HUES6 (cell line): Measurements from ENCODE around the gene UBB.
A peak's percentile ranks its signal among the peaks of the same experiment; 100 is the strongest.

Experiments used
- H3K27ac ChIP-seq: 2 replicates; pipeline ENCODE4 v1.7.0; 2013; ENCODE audit warnings: low read depth, mild to moderate bottlenecking, low read length, inconsistent platforms
- H3K27me3 ChIP-seq: 2 replicates; pipeline ENCODE4 v1.6.1; 2013; ENCODE audit warnings: low read length; ENCODE audit not compliant: control insufficient read depth, insufficient read depth
- H3K36me3 ChIP-seq: 2 replicates; pipeline ENCODE4 v1.6.1; 2013; ENCODE audit warnings: low read length; ENCODE audit not compliant: control insufficient read depth, insufficient read depth
- H3K4me1 ChIP-seq: 2 replicates; pipeline ENCODE4 v1.6.1; 2013; ENCODE audit warnings: low read length; ENCODE audit not compliant: control insufficient read depth, insufficient read depth
- H3K4me3 ChIP-seq: 2 replicates; pipeline ENCODE4 v1.5.1; 2013; ENCODE audit warnings: low read depth, low read length
- H3K9ac ChIP-seq: one replicate; pipeline ENCODE4 v1.6.1; 2013; ENCODE audit warnings: mild to moderate bottlenecking, low read length
- H3K9me3 ChIP-seq: 2 replicates; pipeline ENCODE4 v1.6.1; 2013; ENCODE audit warnings: low read depth, low read length; ENCODE audit not compliant: control insufficient read depth, insufficient read depth

UBB gene

DNA sequence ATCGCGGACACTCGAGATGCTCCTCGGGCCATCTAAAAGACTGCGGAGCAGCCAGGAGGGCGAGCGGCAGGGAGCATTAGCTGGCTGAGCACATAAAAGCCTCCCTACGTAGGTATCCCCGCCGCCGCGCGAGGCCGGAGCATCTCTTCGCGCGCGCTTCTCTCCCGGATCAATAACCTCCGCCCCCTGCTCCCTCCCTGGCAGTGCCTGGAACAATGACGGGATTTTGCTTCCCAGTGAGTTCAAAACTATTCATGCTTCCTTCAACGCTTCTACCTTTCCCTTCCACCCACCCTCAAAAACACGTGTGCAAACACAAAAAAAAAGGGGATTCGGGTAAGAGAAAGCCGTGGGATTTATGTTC lies 28.6 kb upstream of the UBB start:
- H3K4me3 ChIP-seq, result peak overlapping the region; percentile 78
- H3K9me3 ChIP-seq, result no peaks in the 10 kb centered on the region
- peak overlapping the region; percentile 91 for H3K9ac ChIP-seq
- H3K4me1 ChIP-seq, result peaks cover 12% of the 10 kb centered on the region
- peaks cover 26% of the 10 kb centered on the region for H3K36me3 ChIP-seq
- no peaks in the 10 kb centered on the region for H3K27me3 ChIP-seq
- peak overlapping the region; percentile 28; the same call in 1 of the 2 replicates for H3K27ac ChIP-seq

DNA sequence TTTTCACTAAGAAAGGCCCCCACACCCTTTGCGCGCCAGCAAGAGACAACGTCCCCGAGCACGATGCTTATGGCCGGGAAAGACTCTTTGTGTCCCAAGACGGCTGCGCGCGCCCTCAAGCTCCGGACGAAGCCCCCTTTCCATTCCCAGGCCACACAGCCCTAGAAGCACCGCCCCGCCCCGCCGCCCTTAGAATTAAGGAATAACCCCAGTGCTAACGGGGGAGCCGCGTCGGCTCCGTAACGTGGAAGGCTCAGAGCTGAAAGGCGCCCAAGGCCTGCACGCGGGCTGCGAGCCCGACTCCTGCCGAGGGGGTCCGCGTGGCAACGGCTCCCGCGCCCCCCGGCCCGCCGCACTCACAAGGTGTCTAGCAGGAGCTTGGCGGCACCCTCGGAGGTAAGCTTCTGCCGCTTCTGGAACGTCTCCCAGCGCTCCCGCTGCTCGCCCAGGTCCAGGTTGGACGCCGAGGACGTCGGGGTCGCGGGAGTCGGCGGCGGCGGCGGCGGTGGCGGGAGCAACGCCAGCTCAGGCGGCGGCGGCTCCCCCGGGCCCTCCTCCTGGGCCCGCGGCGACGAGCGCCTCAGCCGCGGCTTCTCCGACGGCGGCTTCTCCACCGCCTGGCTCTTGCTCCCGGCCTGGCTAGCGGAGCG lies 28.1 kb upstream of the UBB start:
- H3K36me3 ChIP-seq, result peaks cover 21% of the 10 kb centered on the region
- peak overlapping the region; percentile 91 for H3K9ac ChIP-seq
- H3K27ac ChIP-seq, result peak overlapping the region; percentile 28; the same call in 1 of the 2 replicates
- peak overlapping the region; percentile 78 for H3K4me3 ChIP-seq
- no peaks in the 10 kb centered on the region for H3K27me3 ChIP-seq
- peaks cover 12% of the 10 kb centered on the region for H3K4me1 ChIP-seq
- H3K9me3 ChIP-seq, result no peaks in the 10 kb centered on the region

DNA sequence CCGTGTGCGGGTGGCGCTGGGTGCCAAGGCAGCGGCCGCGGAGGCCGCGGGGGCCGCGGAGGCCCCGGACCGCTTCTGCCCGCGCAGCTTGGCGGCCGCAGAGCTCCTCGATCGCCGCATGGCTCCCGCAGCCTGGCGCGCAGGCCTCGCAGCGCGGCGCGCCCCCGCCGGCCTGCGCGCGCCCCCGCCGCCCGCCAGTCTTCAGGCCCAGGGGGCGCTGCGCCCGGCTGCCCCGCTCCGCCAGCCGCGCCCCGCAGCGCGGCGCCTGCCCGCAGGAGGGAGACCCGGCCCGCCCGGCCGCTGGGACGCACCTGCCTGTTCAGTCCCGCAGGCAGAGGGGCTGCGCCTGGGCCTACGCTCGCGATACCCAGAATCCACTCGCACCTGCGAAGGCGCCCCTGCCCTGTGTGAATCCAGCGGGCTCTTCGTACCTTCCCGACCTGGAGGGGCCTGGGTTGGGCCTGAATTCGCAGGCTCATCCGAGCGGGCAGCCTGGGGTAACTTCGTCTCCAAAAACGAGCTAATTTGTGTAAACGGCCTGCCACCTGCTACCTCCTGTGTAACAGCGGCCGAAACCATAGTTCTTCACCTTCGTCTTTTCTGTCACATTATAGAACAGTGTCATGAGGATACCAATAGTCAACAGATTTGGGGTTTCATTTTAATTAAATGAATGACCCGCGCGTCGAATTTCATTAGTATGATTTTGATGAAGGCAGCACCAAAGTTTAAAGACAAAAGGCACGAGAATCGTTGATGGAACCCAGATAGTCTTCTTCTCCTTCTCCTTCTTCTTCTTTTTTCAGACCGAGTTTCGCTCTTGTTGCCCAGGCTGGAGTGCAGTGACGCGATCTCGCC lies 27.3 kb upstream of the UBB start, which contains the start of gene CENPV:
TSS of gene CENPV (minus strand) at position 153 of the 858 bp plus-strand sequence. CDS start at position 120, 33 bp downstream.
- H3K27ac ChIP-seq, result peak within 1 kb of the TSS; percentile 28; the same call in 1 of the 2 replicates
- peak within 1 kb of the TSS; percentile 78 for H3K4me3 ChIP-seq
- no peaks in the 10 kb centered on the region for H3K27me3 ChIP-seq
- peaks cover 12% of the 10 kb centered on the region for H3K4me1 ChIP-seq
- H3K36me3 ChIP-seq, result peaks cover 14% of the 10 kb centered on the region
- no peaks in the 10 kb centered on the region for H3K9me3 ChIP-seq
- peak within 1 kb of the TSS; percentile 91 for H3K9ac ChIP-seq

DNA sequence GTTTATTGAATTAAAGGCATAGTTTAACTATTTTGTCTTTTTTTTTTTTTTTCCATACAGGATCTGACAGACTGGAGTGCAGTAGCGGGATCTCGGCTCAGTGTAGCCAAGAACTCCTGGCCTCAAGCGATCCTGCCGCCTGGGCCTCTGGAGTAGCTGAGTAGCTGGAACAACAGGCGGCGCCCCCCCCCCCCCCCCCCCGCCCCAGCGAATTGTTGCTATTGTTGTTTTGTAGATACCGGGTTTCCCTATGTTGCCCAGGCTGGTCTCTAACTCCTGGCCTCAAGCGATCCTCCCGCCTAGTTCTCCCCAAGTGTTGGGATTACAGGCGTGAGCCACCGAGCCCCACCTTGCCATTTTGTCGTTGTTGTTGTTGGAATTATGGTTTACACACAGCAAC lies 26.3 kb upstream of the UBB start:
- Histone ChIP-seq H3K9ac (no peak overlapping the region), H3K27ac (no peak overlapping the region), H3K27me3 (no peaks in the 10 kb centered on the region), H3K4me1 (peaks cover 12% of the 10 kb centered on the region), H3K36me3 (peaks cover 3% of the 10 kb centered on the region), H3K9me3 (no peaks in the 10 kb centered on the region), H3K4me3 (no peak overlapping the region)

GRCh38 chr17:16358394-16358793 lies 22.5 kb upstream of the UBB start:
- H3K9me3 ChIP-seq, result no peaks in the 10 kb centered on the region
- no peak overlapping the region for H3K27ac ChIP-seq
- H3K4me1 ChIP-seq, result 0 out of 2 replicates have a peak, but pooled peaks cover 3% of the 10 kb centered on the region
- no peaks in the 10 kb centered on the region for H3K36me3 ChIP-seq
- no peak overlapping the region for H3K9ac ChIP-seq
- no peak overlapping the region for H3K4me3 ChIP-seq
- H3K27me3 ChIP-seq, result no peaks in the 10 kb centered on the region

DNA sequence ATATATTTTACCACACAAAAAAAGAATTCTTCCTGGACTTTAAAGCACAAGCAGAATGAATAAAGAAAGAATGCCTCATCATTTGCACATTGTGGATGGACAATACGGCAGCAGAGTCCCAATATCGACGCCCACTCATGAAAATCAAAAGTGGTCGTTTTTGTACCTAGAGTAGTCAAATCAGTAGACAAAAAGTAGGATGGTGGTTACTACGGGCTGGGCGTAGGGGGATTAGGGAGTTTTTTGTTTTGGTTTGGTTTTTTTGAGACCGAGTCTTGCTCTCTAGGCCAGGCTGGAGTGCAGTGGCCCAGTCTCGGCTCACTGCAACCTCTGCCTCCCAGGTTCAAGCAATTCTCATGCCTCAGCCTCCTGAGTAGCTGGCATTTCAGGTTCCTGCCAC lies 19.0 kb upstream of the UBB start:
- no peaks in the 10 kb centered on the region for H3K36me3 ChIP-seq
- H3K9me3 ChIP-seq, result no peaks in the 10 kb centered on the region
- H3K4me1 ChIP-seq, result no peaks in the 10 kb centered on the region
- H3K27ac ChIP-seq, result no peak overlapping the region
- H3K4me3 ChIP-seq, result no peak overlapping the region
- H3K9ac ChIP-seq, result no peak overlapping the region
- no peaks in the 10 kb centered on the region for H3K27me3 ChIP-seq

DNA sequence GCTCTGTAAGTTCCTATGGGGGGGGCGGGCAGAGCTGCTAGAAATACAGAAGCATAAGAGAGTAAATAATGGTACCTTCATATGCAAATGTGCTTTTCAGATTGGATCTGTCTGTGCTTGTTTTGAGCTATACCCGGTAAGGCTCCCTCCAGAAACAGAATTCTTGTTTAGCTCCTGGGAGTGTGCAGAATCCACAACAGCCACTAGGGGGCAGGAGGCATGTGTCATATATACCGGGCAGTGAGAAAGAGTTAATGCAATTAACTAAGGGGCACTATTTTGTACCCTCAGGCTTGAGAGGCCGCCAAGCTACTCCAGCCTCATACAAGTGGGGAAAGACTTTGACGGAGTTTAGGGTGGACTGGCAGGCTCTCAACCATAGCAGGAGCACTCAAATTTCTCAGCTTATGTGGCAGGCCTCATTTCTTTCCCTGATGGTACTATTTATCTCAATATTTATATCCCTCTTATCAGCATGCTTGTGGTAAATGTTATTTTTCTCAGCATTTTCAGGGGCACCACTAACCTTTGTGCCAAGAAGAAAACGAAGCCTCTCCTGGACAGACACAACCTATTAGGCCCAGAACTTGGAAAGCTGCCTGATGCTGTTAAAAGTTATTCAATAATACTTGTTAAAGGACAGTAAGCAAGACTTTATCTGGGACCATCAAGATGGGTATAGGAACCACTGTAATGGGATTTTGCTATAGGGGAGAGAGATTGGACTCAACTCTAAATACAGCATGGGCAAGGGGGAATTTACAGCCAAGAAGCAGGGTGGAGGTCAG lies 16.9 kb upstream of the UBB start:
- no peak overlapping the region for H3K9ac ChIP-seq
- no peak overlapping the region for H3K4me3 ChIP-seq
- no peaks in the 10 kb centered on the region for H3K36me3 ChIP-seq
- H3K9me3 ChIP-seq, result no peaks in the 10 kb centered on the region
- no peak overlapping the region for H3K27ac ChIP-seq
- H3K27me3 ChIP-seq, result no peaks in the 10 kb centered on the region
- H3K4me1 ChIP-seq, result no peaks in the 10 kb centered on the region

- no peaks in the 10 kb centered on the region for H3K36me3 ChIP-seq
- H3K4me3 ChIP-seq, result no peak overlapping the region
- no peaks in the 10 kb centered on the region for H3K27me3 ChIP-seq
- no peak overlapping the region for H3K9ac ChIP-seq
- H3K9me3 ChIP-seq, result no peaks in the 10 kb centered on the region
- H3K4me1 ChIP-seq, result no peaks in the 10 kb centered on the region
- no peak overlapping the region for H3K27ac ChIP-seq
These were observed 16.3 kb upstream of the UBB start for GRCh38 chr17:16364625-16365024.

DNA sequence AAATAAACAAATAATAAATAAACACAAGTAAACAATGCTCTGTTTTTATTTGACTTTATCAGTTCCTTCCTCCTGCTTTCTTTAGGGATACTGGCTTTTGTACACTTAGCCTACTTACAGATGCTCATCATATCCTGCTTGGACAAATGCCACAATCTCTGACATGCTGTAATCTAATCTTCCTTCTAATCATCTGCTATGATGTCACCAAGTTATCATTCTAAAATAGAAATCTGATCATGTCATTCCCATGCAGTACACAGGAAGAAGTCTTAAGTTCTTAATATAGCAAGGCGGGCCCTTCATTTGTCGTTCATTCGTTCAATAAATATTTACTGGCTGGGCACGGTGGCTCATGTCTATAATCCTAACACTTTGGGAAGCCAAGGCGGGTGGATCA lies 9.1 kb upstream of the UBB start:
- Histone ChIP-seq H3K9ac (no peak overlapping the region), H3K27me3 (no peaks in the 10 kb centered on the region), H3K27ac (no peak overlapping the region), H3K9me3 (no peaks in the 10 kb centered on the region), H3K36me3 (no peaks in the 10 kb centered on the region), H3K4me1 (no peaks in the 10 kb centered on the region), H3K4me3 (no peak overlapping the region)

DNA sequence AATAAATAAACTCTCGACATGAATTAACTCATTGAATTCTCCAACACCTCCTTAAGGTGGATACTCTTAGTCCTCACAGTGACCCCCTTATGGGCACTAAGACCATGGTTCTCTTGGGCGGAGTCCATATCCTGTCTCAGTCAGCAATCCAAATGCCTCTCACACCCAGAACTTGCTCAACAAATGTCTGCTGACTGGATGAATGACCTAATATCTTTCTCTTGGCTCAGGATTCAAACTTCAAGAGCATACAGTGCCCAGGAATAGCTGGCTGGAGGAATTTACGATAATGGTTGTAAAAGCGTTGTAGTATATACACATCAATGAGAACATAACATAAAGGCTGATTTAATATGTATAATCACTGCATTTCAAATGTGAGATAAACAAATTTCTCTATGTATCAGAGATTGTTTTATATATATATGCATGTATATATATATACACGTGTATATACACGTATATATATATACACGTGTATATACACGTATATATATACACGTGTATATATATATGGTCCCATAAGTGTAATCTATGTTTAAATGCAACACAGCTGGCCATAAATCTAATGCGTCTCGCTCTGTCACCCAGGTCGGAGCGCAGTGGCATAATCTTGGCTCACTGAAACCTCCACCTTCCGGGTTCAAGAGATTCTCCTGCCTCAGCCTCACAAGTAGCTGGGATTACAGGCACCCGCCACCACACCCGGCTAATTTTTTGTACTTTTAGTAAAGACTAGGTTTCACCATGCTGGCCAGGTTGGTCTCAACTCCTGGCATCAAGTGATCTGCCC lies 6.5 kb upstream of the UBB start:
- no peak overlapping the region for H3K4me3 ChIP-seq
- no peaks in the 10 kb centered on the region for H3K9me3 ChIP-seq
- no peaks in the 10 kb centered on the region for H3K36me3 ChIP-seq
- peaks cover 4% of the 10 kb centered on the region; the same call in 1 of the 2 replicates for H3K4me1 ChIP-seq
- no peaks in the 10 kb centered on the region for H3K27me3 ChIP-seq
- no peak overlapping the region for H3K9ac ChIP-seq
- H3K27ac ChIP-seq, result no peak overlapping the region
